ENCODE measurements around the gene PKD1L1.

DNA sequence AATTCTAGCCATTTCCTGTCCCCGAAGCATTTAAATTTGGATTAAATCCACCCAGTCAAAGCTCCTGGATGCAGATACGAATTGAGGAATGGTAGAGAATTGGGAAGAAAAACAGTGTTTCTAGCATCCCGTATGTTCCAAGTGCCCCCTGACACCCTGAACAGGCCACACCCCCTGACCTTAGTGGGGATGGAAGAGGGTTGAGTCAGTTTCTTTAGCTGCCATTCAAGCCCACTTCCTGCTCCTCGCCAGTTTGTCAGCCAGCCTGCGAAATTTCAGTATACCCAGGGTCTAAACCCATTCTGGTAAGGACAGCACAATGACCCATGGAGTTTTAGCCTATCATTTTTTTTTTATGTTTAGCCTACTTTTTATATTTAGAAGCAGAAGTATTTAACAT lies 101.1 kb downstream of the PKD1L1 start:
- TF ChIP-seq, protein P1, sequence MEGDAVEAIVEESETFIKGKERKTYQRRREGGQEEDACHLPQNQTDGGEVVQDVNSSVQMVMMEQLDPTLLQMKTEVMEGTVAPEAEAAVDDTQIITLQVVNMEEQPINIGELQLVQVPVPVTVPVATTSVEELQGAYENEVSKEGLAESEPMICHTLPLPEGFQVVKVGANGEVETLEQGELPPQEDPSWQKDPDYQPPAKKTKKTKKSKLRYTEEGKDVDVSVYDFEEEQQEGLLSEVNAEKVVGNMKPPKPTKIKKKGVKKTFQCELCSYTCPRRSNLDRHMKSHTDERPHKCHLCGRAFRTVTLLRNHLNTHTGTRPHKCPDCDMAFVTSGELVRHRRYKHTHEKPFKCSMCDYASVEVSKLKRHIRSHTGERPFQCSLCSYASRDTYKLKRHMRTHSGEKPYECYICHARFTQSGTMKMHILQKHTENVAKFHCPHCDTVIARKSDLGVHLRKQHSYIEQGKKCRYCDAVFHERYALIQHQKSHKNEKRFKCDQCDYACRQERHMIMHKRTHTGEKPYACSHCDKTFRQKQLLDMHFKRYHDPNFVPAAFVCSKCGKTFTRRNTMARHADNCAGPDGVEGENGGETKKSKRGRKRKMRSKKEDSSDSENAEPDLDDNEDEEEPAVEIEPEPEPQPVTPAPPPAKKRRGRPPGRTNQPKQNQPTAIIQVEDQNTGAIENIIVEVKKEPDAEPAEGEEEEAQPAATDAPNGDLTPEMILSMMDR (IDR thresholded peaks at IDR 0.05): no peak
- TF ChIP-seq EP300 (IDR thresholded peaks at IDR 0.05) (no peak), POLR2A (IDR thresholded peaks at IDR 0.05) (no peak), POLR2AphosphoS5 (IDR thresholded peaks at IDR 0.05) (no peak)

Data from sigmoid colon (tissue), 4 donors.